ENCODE results near the gene SYT6. TPM values are rescaled to one million over a fixed set of nuclear protein-coding genes. Genes with fewer than 3 reads are reported as not detected.

The SYT6 gene
- total and polyA plus RNA-seq, 10 of the 15 experiments (the other 5 are each of a cell fraction or from before 2014, with no cell fraction given), result 0.05 to 0.39 TPM; not detected in 8

GRCh38 chr1:114152508-114153260 lies 985 bp downstream of the SYT6 start:
- Histone ChIP-seq H3K4me3 (no peak overlapping the region), H3K36me3 (ENCODE audit: control insufficient read depth in 2 of 2, insufficient read depth in 2 of 2, low read length in 1 of 2) (no peaks in the 10 kb centered on the region), H3K4me2 (ENCODE audit: control insufficient read depth, insufficient read depth) (no peak overlapping the region), H3K4me1 (ENCODE audit: control insufficient read depth, insufficient read depth, low read length) (no peaks in the 10 kb centered on the region), H3K27me3 (replicated peaks in 1 of 2; ENCODE audit: control insufficient read depth in 2 of 2, insufficient read depth in 2 of 2, low read length in 1 of 2) (peaks cover 10 to 19% of the 10 kb centered on the region in 2 experiments), H2AFZ (ENCODE audit: control insufficient read depth, low read depth, low read length) (no peak overlapping the region), H3K9me3 (replicated peaks; ENCODE audit: control insufficient read depth, insufficient read depth, low read length) (no peaks in the 10 kb centered on the region), H3K79me2 (ENCODE audit: control insufficient read depth, insufficient read depth, low read length) (no peaks in the 10 kb centered on the region), H4K20me1 (ENCODE audit: control insufficient read depth, insufficient read depth) (no peaks in the 10 kb centered on the region), H3K9ac (ENCODE audit: control insufficient read depth, insufficient read depth, low read length) (no peak overlapping the region), H3K27ac (ENCODE audit: control insufficient read depth, insufficient read depth) (no peak overlapping the region)
- ChIA-PET POLR2A (interaction anchor here (0.6 kb wide), 1 partner anchor 132 kb away, joined by 3 read pairs; no protein-coding TSS in a partner anchor), RAD21 (ENCODE audit: unreplicated experiment) (no interaction called here), CTCF (no interaction called here), SMC1A (ENCODE audit: uncharacterized antibody, unreplicated experiment) (no interaction called here)
- in situ Hi-C loops (cut with MboI), result no loop called here
- no peak for FAIRE-seq
- no TSS peak for BruUV-seq (replicated peaks)
- TF ChIP-seq SUZ12 (IDR thresholded peaks at IDR 0.05; ENCODE audit: unreplicated experiment) (peak; percentile 71), MTA3 (IDR thresholded peaks at IDR 0.05; ENCODE audit: borderline replicate concordance, low read length) (no peak), MTA2 (IDR thresholded peaks at IDR 0.05; ENCODE audit: low read depth) (no peak)
- intact Hi-C loops (cut with micrococcal nuclease; ENCODE audit: unreplicated experiment), result no loop called here
- DNase-seq (ENCODE audit: low read depth, low spot score), result no peak
- no peak for ATAC-seq
- WGBS (ENCODE audit: insufficient coverage, insufficient replicate concordance, low lambda C conversion rate, missing lambda C conversion rate), result 21% methylated on average over 34 of the region's 89 CpGs

- ChIA-PET RAD21 (ENCODE audit: unreplicated experiment) (no interaction called here), POLR2A (no interaction called here), SMC1A (ENCODE audit: uncharacterized antibody, unreplicated experiment) (no interaction called here), CTCF (interaction anchor here (0.9 to 1.1 kb wide), 2 partner anchors 131 to 173 kb away, joined by 3 read pairs; partner anchors contain the start of gene OLFML3)
- FAIRE-seq (no peak), ATAC-seq (no peak), DNase-seq (ENCODE audit: low read depth, low spot score) (no peak)
- intact Hi-C loops (cut with micrococcal nuclease; ENCODE audit: unreplicated experiment), result no loop called here
- Histone ChIP-seq H3K79me2 (ENCODE audit: control insufficient read depth, insufficient read depth, low read length) (no peaks in the 10 kb centered on the region), H3K4me2 (ENCODE audit: control insufficient read depth, insufficient read depth) (no peak overlapping the region), H3K4me3 (no peak overlapping the region), H2AFZ (ENCODE audit: control insufficient read depth, low read depth, low read length) (no peak overlapping the region), H3K27me3 (replicated peaks in 1 of 2; ENCODE audit: control insufficient read depth in 2 of 2, insufficient read depth in 2 of 2, low read length in 1 of 2) (peaks cover 10 to 19% of the 10 kb centered on the region in 2 experiments), H3K4me1 (ENCODE audit: control insufficient read depth, insufficient read depth, low read length) (no peaks in the 10 kb centered on the region), H3K27ac (ENCODE audit: control insufficient read depth, insufficient read depth) (no peak overlapping the region), H3K9me3 (replicated peaks; ENCODE audit: control insufficient read depth, insufficient read depth, low read length) (no peaks in the 10 kb centered on the region), H3K9ac (ENCODE audit: control insufficient read depth, insufficient read depth, low read length) (no peak overlapping the region), H4K20me1 (ENCODE audit: control insufficient read depth, insufficient read depth) (no peaks in the 10 kb centered on the region), H3K36me3 (ENCODE audit: control insufficient read depth in 2 of 2, insufficient read depth in 2 of 2, low read length in 1 of 2) (no peaks in the 10 kb centered on the region)
- in situ Hi-C loops (cut with MboI), result no loop called here
- no TSS peak for BruUV-seq (replicated peaks)
- WGBS (ENCODE audit: insufficient coverage, insufficient replicate concordance, low lambda C conversion rate, missing lambda C conversion rate), result 63% methylated on average over 15 of the region's 20 CpGs
- TF ChIP-seq SMAD1 (IDR thresholded peaks at IDR 0.05; ENCODE audit: low read depth, partially characterized antibody) (no peak), ZBED1 (IDR thresholded peaks at IDR 0.05; ENCODE audit: borderline replicate concordance) (no peak), ATF3 (IDR thresholded peaks at IDR 0.05; ENCODE audit: borderline replicate concordance, extremely low read depth, low read depth, low read length) (no peak), GATAD2B (conservative IDR thresholded peaks at IDR 0.05; ENCODE audit: low read depth) (no peak), NR2C1 (IDR thresholded peaks at IDR 0.05) (no peak), TARDBP (IDR thresholded peaks at IDR 0.05; ENCODE audit: borderline replicate concordance) (no peak), IRF4 (IDR thresholded peaks at IDR 0.05; ENCODE audit: low read depth, low read length) (no peak), RELB (IDR thresholded peaks at IDR 0.05; ENCODE audit: low read depth) (no peak)
- TF ChIP-seq, protein P1, sequence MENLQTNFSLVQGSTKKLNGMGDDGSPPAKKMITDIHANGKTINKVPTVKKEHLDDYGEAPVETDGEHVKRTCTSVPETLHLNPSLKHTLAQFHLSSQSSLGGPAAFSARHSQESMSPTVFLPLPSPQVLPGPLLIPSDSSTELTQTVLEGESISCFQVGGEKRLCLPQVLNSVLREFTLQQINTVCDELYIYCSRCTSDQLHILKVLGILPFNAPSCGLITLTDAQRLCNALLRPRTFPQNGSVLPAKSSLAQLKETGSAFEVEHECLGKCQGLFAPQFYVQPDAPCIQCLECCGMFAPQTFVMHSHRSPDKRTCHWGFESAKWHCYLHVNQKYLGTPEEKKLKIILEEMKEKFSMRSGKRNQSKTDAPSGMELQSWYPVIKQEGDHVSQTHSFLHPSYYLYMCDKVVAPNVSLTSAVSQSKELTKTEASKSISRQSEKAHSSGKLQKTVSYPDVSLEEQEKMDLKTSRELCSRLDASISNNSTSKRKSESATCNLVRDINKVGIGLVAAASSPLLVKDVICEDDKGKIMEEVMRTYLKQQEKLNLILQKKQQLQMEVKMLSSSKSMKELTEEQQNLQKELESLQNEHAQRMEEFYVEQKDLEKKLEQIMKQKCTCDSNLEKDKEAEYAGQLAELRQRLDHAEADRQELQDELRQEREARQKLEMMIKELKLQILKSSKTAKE (IDR thresholded peaks at IDR 0.05; ENCODE audit: low read depth, poor library complexity, severe bottlenecking), result no peak
Measured at GRCh38 chr1:114152089-114152507, 1.6 kb downstream of the SYT6 start.

Measured in GM12878 (cell line).